Measurements from ENCODE around the gene UHRF2.
"Not testable (repeated sequence)": the region's sequence is repeated elsewhere in the genome, so short reads cannot be mapped to it uniquely, and the experiment has no call there.

The UHRF2 gene

DNA sequence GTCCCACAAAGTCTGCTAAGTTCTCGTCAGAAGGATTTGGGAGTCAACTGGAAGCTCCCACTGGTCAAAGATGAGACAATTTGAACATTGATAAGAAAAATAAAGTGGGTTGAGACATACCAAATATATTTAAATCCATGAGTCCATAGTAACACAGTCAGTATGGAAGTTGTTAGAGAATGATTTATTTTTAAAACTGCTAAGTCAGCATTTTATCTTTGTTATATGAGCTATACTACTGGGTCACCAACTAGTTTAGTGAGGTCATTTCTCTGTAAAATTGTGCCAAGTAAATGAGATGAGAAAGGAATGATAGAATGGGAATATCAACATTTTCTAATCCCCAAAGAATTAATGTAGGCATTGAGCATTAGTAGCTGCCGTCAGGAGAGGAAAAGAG lies 60.2 kb downstream of the UHRF2 start:
- no peak for DNase-seq (ENCODE audit: low read depth, low spot score)

DNA sequence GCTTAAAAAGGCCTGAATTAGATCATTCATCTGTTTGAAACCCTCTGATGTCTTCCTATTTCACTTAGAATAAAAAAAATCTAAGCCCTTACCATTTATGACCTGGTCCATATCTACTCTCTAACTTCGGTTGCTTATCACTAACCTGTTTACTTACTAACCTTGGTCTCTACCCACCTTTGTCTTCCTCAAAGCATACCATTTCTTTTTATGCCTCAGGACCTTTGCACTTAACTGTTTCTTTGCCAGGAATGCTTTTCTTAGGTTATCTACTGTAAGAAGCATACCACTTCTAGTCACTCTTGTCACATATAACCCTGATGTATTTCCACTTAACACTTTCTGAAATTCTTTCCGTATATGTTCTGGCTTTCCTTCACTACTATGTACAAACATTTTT lies 67.0 kb downstream of the UHRF2 start:
- no peak overlapping the region for H3K27ac ChIP-seq
- no peak for DNase-seq (ENCODE audit: low read depth, low spot score)

More for the DNA sequence above, 60.2 kb downstream of the UHRF2 start:
- H3K27ac ChIP-seq: no peak overlapping the region

DNA sequence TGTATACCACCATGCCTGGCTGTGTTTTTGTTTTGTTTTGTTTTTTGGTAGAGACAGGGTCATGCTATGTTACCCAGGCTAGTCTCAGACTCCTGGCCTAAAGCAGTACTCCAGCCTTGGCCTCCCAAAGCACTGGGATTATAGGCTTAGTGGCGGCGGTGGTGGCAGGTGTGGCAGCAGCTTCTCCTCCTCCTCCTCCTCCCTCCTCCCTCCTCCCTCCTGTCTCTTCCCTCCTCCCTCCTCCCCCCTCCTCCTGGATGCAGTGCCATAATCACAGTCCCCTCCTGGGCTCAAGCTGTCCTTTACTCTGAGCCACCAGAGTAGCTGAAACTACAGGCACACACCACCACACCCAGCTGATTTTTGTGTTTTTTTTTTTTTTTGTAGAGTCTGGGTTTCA lies 71.2 kb downstream of the UHRF2 start:
- no peak for DNase-seq (ENCODE audit: low read depth, low spot score)
- no peak overlapping the region for H3K27ac ChIP-seq

DNA sequence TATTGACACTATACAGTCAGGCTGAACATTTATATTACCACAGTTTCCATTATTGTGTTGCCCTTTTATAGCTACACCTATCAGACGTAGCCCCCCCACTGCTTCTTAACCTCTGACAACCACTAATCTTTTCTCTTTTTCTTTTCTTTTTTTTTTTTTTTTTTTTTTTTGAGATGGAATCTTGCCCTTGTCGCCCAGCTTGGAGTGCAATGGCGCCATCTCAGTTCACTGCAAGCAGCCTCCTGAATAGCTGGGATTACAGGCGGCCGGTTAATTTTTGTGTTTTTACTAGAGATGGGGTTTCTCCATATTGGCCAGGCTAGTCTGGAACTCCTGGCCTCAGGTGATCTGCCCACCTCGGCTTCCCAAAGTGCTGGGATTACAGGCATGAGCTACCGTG lies 75.4 kb downstream of the UHRF2 start:
- DNase-seq (ENCODE audit: low read depth, low spot score): no peak
- no peak overlapping the region for H3K27ac ChIP-seq

DNA sequence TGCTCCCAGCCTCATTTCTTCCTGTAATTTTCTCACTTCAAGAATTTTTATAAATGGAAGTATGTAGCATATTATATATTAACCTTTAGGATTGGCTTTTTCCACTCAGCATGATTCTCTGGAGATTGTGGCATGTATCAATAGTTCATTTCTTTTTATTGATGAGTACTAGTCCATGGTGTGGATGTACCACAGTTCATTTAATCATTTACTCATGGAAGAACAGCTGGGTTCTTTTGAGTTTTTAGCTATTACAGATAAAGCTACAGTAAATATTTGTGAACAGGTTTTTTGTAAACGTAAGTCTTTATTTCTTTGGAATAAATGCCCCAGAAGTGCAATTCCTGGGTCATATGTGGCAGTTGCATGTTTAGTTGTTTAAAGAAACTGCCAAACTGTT lies 76.1 kb downstream of the UHRF2 start:
- DNase-seq (ENCODE audit: low read depth, low spot score): no peak

DNA sequence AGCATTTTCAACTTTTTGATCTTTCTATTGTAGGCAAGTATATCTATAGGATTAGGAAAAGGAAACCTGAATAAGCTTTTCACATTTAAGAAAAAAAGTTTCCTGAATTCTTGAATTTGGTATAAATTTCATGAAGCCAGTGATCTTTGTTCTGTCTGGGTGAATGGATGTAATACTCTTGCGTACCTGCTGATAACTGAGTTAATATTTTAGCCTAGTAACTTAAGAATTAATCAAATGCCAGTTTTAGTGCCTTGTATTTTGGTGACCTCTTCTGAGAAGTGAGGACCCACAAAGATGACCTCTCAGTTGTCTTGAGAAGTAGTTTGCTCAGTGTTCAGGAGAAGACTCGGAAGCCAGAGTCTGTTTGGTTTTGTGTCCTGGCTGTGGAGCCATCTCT lies 77.9 kb downstream of the UHRF2 start:
- DNase-seq (ENCODE audit: low read depth, low spot score): no peak
- no peak overlapping the region for H3K27ac ChIP-seq

More for the DNA sequence above, 76.1 kb downstream of the UHRF2 start:
- H3K27ac ChIP-seq: no peak overlapping the region

DNA sequence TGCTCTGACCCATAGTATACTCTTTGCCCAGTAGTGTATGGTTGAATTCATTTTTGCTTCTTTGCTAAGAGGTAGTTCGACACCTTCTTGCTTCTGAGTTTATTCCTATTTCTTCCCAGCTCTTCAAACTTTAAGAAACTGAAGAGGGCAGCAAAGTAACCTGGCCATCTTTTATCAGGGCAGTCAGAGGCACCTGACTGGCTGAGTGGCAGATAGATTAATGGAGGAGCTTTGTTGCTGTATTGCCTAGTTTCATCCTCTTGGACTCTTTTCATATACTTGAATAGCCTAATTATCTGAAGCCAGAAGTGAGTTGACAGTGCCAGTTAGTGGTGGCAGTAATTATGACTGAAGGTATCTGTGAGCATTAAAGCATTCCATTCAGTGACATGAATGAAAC lies 82.5 kb downstream of the UHRF2 start:
- no peak overlapping the region for H3K27ac ChIP-seq
- DNase-seq (ENCODE audit: low read depth, low spot score): no peak

DNA sequence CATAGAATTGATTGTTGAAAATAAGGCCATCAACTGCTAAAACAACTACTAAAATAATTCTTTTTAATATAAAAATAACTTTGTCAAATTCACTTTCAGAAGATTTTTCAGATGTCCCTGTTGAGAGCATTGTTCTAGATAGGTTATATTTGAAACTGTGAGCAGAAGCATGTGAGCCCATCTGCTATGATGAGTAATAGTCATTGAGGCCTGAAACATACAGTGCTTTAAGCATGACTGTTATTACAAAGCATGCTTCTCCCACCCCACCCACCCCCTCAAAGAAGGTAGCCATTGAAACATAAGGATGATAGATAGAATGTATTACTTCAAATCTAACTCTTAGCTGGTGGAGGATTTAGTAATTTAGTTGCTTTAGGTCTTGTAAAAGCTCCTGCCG lies 86.0 kb downstream of the UHRF2 start:
- H3K27ac ChIP-seq: peak overlapping the region; percentile 50
- peak; percentile 46 for DNase-seq (ENCODE audit: low read depth, low spot score)

DNA sequence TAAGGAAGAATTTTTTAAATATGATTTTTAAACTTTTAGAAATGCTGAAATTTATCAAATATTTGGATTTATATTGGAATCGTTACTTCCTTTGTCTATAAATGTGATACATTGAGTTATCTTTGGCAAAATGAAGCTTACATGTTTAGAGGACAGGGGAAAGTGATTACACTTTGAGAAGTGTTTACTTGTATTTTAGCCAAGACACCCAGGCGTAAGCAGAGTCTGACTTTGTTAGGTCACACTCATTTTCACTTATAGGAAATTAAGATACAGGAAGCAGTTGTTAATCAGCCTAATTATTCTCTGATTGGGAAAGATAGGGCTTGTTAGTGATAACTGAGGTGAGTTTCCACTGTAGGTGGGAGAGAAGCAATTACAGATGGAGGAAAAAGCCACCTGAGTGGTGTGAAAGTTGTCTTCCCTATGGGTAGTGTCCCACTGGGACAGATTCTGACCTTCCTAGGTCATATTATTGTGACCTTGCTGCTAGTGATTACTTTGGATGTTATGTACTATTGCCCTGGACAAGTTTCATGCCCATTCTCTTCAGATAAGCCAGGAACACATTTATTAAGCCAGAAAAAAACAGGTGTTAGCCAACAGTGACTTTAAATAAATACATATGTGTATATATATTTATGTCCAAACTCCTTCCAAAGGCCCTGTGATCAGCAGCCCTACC lies 88.7 kb downstream of the UHRF2 start:
- no peak for DNase-seq (ENCODE audit: low read depth, low spot score)
- peak overlapping the region; percentile 50 for H3K27ac ChIP-seq

DNA sequence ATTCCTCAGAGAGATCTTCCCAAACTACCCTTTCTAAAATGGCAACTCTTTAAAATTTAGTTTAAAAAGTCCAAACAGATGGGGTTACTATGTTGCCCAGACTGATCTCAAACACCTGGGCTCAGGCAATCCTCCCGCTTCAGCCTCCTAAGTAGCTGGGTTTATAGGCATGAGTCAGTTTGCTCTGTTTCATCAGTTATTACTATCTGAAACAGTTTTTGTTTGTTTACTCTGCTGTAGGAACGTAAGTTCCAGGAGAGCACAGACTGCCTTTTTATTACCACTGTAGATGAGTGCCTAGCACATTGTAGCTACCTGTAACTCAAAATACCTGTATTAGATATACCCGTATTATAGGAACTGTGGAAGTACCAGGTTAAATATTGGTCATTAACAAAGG lies 89.4 kb downstream of the UHRF2 start:
- peak overlapping the region; percentile 50 for H3K27ac ChIP-seq
- peak; percentile 61 for DNase-seq (ENCODE audit: low read depth, low spot score)

DNA sequence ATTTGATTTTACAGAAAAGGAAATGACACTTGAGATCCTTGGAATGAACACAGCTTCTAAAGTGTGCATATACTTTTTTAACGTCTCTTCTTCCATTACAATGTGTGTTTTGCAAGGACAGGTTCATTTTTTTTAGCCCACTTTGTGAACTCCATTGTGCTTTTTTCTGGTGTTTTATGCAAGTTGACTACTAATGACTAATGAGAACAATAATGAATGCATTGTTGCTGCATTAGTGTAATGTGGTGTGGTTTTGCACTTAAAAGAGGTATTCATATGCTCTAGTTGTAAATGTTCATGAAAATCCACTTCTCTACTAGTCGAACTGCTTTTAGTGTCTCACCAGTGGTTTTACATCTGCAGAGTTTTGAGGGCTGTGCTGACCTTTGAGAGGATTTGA lies 93.6 kb downstream of the UHRF2 start:
- DNase-seq (ENCODE audit: low read depth, low spot score): peak; percentile 12
- H3K27ac ChIP-seq: peak overlapping the region; percentile 56

DNA sequence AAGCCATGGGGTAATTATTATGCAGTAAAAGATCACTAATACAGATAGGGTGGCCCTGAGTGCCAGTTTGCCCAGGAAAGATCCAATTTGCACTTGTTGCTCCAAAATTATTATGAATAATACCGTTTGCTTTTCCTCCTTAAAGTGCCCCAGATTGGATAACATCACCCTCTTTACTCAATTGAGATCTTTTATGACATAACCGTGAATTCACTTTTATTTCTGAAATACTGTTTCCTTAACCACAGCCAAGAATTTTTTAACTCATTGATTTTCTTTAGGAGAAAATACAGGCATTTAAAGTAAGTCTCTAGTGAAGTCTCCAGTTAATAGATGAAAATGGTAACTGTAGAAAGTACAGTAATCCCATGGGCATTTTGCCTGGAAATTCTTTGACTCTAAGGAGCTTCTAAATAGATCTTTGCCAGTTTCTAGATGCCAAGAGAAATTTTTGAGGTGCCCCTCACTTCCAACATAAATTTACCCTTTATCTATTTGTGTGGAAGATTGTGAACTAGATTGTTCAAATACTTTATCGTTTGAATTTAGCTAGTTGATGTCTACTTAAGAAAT lies 99.2 kb downstream of the UHRF2 start:
- H3K27ac ChIP-seq: no peak overlapping the region
- no peak for DNase-seq (ENCODE audit: low read depth, low spot score)

DNA sequence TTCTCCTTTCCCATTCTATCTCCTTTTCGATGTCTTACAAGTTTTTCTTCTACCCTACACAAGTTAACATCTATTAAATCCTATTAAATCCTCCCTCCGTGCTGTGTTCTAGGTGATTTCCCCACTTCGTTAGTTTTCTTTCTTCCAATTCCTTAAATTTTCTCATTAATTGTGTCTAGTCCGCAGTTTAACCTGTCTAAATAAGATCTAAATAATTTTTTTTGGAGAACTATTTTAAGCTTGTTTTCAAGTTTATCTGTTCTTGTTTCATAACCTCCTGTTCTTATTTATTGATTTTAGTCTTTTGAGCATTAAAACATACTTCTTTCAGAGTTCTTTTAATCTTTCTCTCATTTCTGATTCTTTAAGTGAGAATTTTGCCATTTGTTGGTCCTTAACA lies 109.3 kb downstream of the UHRF2 start:
- H3K27ac ChIP-seq: no peak overlapping the region
- DNase-seq (ENCODE audit: low read depth, low spot score): no peak

DNA sequence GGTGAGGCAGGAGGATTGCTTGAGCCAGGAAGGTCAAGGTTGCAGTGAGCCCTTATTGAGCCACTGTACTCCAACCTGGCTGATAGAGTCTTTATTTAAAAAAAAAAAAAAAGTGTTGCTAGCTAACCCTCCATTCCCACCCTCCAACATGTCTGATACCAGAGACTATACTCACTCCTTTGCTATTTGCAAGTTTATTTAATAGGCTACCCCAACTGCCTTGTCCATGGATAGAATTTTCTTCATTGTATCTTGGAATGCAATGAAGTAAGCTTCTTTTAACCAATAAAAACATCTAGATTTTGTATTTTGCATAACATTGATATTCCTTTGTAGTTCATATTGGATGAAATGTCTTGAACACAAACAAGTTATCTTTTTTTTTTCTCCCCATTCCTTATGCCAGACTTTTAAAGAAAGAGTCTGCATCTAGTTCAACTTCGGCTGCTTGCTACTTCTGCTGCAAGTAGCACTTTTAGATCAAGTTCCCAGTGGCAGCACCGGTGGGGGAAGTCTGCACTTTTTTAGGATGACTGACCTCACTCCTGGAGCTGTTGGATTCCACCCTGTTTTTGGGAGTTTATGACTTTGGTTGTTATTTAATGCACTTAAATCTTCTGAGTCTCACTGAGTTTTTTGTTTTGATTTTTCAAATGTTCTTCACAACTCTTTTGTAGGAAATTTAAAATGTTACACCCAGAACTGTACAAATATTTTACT lies 112.5 kb downstream of the UHRF2 start:
- no peak for DNase-seq (ENCODE audit: low read depth, low spot score)
- H3K27ac ChIP-seq: no peak overlapping the region

DNA sequence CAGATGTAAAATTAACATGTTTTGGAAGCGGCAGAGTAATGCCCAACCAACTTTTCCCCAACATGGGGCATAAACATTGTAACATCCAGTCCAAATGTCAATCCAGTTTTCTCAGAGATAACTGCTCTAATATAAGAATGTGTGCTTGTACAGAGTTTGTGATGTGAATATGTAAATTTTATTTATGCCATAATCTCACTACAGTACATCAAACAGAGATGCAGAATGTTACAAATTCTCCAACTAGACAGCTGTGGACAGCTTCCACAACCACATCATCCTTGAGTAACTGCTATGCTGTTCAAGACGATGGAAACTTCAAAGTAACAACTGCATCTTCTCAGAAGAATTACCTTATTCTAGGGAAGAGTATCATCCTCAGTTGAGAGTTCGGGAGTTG lies 122.6 kb downstream of the UHRF2 start:
- no peak overlapping the region for H3K27ac ChIP-seq
- no peak for DNase-seq (ENCODE audit: low read depth, low spot score)

DNA sequence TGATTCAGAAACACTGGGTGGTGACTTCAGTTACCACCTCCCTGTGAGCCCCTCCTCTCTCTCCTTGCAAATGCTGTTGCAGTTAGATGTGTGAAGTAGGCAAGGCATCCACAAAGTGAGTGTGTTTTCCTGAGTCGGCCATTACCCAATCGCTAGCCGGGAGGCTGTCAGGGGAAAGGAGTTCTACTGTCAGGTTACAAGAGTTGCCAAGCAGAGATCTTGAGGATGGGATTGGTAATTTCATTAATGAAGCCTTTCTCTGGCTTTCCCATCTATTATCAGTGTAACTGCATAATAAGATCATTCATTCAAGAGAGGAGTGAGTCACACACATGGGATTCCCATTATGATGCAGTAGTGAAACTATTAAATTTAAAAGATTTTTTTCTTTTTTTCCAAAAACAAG lies 125.7 kb downstream of the UHRF2 start:
- peak; percentile 57 for DNase-seq (ENCODE audit: low read depth, low spot score)
- H3K27ac ChIP-seq: peak overlapping the region; percentile 21

DNA sequence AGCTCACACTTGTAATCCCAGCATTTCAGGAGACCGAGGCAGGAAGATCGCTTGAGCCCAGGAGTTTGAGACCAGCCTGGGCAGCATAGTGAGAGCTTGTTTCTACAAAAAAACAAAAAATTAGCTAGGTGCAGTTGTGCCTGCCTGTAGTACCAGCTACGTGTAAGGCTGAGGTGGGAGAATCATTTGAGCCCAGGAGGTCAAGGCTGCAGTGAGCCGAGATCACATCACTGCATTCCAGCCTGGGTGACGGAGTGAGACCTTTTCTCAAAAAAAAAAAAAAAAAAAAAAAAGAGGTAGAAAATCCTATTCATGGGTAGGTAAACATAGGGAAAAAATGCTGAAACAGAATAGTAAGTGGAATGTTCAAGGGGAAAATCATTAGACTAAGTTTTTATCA lies 129.6 kb downstream of the UHRF2 start:
- DNase-seq (ENCODE audit: low read depth, low spot score); H3K27ac ChIP-seq: not testable (repeated sequence)

DNA sequence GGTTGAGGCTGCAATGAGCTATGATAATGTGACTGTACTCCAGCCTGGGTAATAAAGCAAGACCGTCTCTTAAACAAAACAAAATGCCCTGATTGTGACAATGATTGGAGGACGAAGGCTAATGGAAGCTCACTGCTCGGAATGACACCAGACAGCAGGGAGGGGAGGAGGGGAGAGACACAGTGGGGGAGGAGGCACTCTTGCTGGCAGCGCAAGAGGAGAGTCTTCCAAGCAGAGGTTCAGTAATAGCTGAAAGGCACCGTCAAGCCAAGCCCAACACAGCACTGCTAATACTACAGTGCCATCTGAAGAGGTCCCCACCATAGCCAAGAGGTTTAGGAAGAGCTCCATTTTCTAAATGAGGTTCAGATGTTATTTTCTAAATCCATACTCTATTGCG lies 130.2 kb downstream of the UHRF2 start:
- no peak overlapping the region for H3K27ac ChIP-seq
- no peak for DNase-seq (ENCODE audit: low read depth, low spot score)

DNA sequence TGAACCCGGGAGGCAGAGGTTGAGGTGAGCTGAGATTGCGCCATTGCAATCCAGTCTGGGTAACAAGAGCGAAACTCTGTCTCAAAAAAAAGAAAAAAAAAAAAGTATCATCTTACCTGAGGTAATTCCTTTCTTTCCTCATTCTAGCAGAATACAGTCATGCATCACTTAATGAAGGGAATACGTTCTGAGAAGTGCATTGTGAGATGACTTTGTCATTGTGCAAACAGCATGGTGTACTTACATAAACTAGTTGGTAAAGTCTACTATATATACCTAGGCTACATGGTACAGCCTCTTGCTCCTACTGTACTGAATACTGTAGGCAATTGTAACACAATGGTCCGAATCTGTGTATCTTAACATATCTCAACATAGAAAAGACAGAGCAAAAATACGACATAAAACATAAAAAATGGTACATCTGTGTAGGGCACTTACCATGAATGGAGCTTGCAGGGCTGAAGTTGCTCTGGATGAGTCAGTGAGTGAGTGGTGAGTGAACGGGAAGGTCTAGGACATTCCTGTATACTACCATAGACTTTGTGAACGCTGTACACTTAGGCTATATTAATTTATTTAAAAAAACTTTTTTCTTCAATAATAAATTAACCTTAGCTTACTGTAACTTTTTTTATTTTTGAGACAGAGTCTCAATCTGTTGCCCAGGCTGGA lies 132.2 kb downstream of the UHRF2 start:
- H3K27ac ChIP-seq: peak overlapping the region; percentile 92
- DNase-seq (ENCODE audit: low read depth, low spot score): peak; percentile 98

DNA sequence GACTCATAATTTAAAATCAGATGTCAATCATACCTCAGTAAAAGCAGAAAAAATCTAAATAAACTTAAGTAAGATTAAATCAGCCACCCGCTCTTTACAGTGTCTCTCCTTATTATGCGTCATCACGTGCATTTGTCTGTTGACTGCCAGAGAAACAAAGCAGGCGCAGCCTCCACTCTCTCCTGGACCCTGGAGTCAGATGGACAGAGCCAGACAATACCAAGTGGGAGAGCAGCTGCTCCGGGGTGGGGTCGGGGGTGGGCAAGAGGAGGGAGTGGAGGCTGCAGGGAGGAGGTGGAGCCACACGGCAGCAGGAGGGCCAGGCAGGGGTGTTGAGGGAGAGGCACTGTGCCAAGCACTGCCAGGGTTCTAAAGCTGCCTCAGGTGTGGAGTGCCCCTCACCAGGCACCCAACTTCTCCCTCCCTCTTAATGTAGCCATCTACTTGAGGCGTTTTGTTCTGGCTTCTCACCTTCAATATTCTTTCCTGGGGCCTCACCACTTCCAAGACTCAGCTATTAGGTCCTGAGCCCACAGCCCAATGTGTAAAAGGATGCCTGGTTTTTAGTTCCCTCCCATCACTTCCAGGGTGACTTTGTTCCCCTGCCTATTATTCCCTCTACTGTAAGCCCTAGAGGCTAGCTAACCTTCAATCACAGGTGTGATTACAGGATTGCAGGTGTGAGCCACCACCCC lies 136.3 kb downstream of the UHRF2 start:
- no peak for DNase-seq (ENCODE audit: low read depth, low spot score)
- no peak overlapping the region for H3K27ac ChIP-seq

DNA sequence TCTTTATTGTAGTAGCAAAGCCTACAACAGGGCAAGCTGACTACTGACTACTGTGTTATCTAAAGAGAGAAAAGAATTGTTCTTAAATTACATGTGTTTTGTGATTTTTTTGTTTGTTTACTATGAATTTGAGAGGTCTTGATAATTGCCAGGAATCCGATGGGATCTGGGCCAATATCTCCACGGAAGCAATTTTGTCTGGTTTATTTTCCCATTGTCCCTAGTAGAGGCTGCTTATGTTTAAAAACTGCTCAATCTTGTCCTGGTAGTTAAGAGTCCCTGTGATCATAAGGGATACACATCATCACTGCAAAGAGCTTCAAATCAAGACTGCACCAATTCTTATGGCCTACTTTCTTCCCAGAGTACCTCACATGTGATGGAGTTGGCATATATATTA lies 138.1 kb downstream of the UHRF2 start:
- no peak overlapping the region for H3K27ac ChIP-seq
- no peak for DNase-seq (ENCODE audit: low read depth, low spot score)
